Right ventricle myocardium superior (tissue), 1 donor: ENCODE measurements around the gene ATP11A. TPM values are rescaled to one million over a fixed set of nuclear protein-coding genes. Genes with fewer than 3 reads are reported as not detected.
"Not testable (repeated sequence)": the region's sequence is repeated elsewhere in the genome, so short reads cannot be mapped to it uniquely, and the experiment has no call there.

ENCODE experiments used
- ATAC-seq: fragments of 200-7000 bp; cut with Tn5 transposase; one replicate; pipeline ENCODE4 v1.9.1; 2020; ENCODE audit warnings: mild to moderate bottlenecking; ENCODE audit not compliant: poor library complexity
- DNase-seq: peaks from one replicate; pipeline ENCODE4 v3.0.0-alpha.2; 2020
- intact Hi-C: fragments of 100-400 bp; cut with DNase I; formaldehyde crosslinking; loops from one replicate; pipeline ENCODE4 v1.11.2; 2022
- total RNA-seq: library from RNA; stranded (reverse); fragmentation: NEBNext Ultra II Directional; extraction: Animal tissue kit (Norgen Biotek cat#: 25700); gene quantifications from one replicate; pipeline ENCODE4 v1.2.1, GENCODE V29; 2021
- donor health status: DM: no; HTN: yes; CAD: no; lungs with severe emphysema.

Gene ATP11A
- total RNA-seq, 1 donor from 2014 or later = 73.6 TPM

- intact Hi-C loops = no loop called here
- ATAC-seq (no peak), DNase-seq (no peak)
Observed at GRCh38 chr13:112776971-112777370, 87.1 kb downstream of the ATP11A start.

- intact Hi-C loops = no loop called here
- ATAC-seq (no peak), DNase-seq (no peak)
Observed at GRCh38 chr13:112777637-112778406, 88.0 kb downstream of the ATP11A start.

- intact Hi-C loops = no loop called here
- DNase-seq = no peak
- ATAC-seq = no peak
Observed at GRCh38 chr13:112779856-112780604, 90.2 kb downstream of the ATP11A start.

- ATAC-seq (peak; percentile 13), DNase-seq (no peak)
- intact Hi-C loops = no loop called here
Observed at GRCh38 chr13:112781287-112781686, 91.4 kb downstream of the ATP11A start.

- intact Hi-C loops = no loop called here
- peak; percentile 80 for DNase-seq
- peak; percentile 84 for ATAC-seq
Observed at GRCh38 chr13:112781881-112782361, 92.1 kb downstream of the ATP11A start.

- ATAC-seq = peak; percentile 73
- DNase-seq = no peak
- intact Hi-C loops = no loop called here
Observed at GRCh38 chr13:112782429-112783010, 92.7 kb downstream of the ATP11A start.

GRCh38 chr13:112783135-112783977 is 93.5 kb downstream of the ATP11A start:
- intact Hi-C loops = no loop called here
- ATAC-seq (peak; percentile 61), DNase-seq (no peak)

- no peak for DNase-seq
- intact Hi-C loops = no loop called here
- no peak for ATAC-seq
Observed at GRCh38 chr13:112783978-112784371, 94.1 kb downstream of the ATP11A start.

- ATAC-seq (no peak), DNase-seq (no peak)
- intact Hi-C loops = no loop called here
Observed at GRCh38 chr13:112784811-112785482, 95.1 kb downstream of the ATP11A start.

GRCh38 chr13:112785483-112785856 is 95.6 kb downstream of the ATP11A start:
- ATAC-seq (no peak), DNase-seq (no peak)
- intact Hi-C loops = no loop called here

GRCh38 chr13:112786810-112787209 is 97.0 kb downstream of the ATP11A start:
- ATAC-seq = not testable (repeated sequence)

GRCh38 chr13:112790735-112791641 is 101.2 kb downstream of the ATP11A start:
- DNase-seq = no peak
- intact Hi-C loops = no loop called here
- no peak for ATAC-seq

More at GRCh38 chr13:112786810-112787209, 97.0 kb downstream of the ATP11A start:
- DNase-seq, intact Hi-C loops: not testable (repeated sequence)

- DNase-seq = no peak
- ATAC-seq = no peak
Observed at GRCh38 chr13:112791663-112792440, 102.0 kb downstream of the ATP11A start.

GRCh38 chr13:112792511-112792910 is 102.7 kb downstream of the ATP11A start:
- no peak for DNase-seq
- ATAC-seq = peak; percentile 30
- intact Hi-C loops = no loop called here

More at GRCh38 chr13:112791663-112792440, 102.0 kb downstream of the ATP11A start:
- intact Hi-C loops = no loop called here

GRCh38 chr13:112793545-112794445 is 104.0 kb downstream of the ATP11A start:
- no peak for DNase-seq
- ATAC-seq = peak; percentile 27
- intact Hi-C loops = no loop called here
